Stimulated activated CD4-positive, alpha-beta T cell treated with anti-CD3 and anti-CD28 coated beads, Interleukin-15, amount 100 ng/mL, for 1 hour (primary cell): ENCODE results near the gene PCDHGA2.
"Not testable (repeated sequence)": the region's sequence is repeated elsewhere in the genome, so short reads cannot be mapped to it uniquely, and the experiment has no call there.

ENCODE experiments used
- DNase-seq, 2 donors: peaks; one replicate each; pipeline ENCODE4 v3.0.0-alpha.2; 2020; ENCODE audit warnings: low read depth in 1 of 2, low spot score in 1 of 2

PCDHGA2 gene

DNA sequence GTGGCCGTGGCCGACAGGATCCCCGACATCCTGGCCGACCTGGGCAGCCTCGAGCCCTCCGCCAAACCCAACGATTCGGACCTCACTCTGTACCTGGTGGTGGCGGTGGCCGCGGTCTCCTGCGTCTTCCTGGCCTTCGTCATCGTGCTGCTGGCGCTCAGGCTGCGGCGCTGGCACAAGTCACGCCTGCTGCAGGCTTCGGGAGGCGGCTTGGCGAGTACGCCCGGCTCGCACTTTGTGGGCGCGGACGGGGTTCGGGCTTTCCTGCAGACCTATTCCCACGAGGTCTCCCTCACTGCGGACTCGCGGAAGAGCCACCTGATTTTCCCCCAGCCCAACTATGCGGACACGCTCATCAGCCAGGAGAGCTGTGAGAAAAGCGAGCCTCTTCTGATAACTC lies 7.5 kb downstream of the PCDHGA2 start:
- DNase-seq = not testable (repeated sequence)

DNA sequence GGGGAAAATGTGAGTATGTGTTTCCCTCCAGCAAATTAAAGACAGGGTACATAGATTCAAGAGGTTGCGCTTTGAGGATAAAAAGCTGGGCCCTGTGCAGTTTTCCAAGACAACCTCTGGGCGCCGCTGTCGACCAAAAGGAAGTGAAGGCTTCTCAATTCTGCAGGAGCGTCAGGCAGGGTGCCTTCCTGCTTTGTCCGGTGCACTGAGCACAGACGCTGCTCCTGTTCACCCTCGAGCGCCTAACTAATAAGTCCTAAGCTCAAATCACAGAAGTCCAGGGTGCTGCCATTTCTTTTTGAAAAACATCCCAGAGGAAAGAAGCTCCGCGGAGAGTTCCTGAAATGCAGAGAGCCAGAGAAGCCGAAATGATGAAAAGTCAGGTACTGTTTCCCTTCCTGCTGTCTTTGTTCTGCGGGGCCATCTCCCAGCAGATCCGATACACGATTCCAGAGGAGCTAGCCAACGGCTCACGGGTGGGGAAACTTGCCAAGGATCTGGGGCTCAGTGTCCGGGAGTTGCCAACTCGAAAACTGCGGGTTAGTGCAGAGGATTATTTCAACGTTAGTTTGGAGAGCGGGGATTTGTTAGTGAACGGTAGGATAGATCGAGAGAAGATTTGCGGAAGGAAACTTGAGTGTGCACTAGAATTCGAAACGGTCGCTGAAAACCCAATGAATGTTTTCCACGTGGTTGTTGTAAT lies 11.5 kb downstream of the PCDHGA2 start, which contains the start of gene PCDHGB1:
PCDHGB1 (plus strand) TSS at position 183 of the 703 bp plus-strand sequence; CDS start at position 345, 162 bp downstream.
- DNase-seq = no peak

DNA sequence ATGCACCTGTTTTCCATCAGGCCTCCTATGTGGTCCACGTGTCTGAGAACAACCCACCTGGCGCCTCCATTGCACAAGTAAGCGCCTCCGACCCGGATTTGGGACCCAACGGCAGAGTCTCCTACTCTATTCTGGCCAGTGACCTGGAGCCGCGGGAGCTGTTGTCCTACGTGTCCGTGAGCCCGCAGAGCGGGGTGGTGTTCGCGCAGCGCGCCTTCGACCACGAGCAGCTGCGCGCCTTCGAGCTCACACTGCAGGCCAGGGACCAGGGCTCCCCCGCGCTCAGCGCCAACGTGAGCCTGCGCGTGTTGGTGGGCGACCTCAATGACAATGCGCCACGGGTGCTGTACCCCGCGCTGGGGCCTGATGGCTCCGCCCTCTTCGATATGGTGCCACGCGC lies 13.0 kb downstream of the PCDHGA2 start:
- DNase-seq = no peak

DNA sequence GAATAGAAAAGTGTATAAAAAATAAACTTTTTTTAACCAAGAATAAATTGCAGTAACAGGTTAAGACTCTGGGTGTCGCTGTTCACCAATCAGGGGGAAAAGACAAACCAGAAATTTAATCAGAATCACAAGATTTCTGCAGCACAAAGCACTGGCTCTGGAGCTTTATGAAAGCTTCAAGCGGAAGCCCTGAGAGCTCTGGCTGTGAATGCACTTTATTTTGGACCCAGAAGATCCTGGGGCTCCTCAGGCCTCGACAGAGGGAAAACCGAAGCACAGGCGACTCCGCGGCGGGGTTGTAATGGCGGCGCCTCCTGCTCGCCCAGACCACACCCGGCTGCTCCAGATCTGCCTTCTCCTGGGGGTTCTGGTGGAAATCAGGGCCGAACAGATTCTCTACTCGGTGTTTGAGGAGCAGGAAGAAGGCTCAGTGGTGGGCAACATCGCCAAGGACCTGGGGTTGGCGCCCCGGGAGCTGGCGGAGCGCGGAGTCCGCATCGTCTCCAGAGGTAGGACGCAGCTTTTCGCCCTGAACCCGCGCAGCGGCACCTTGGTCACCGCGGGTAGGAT lies 16.4 kb downstream of the PCDHGA2 start, which contains the start of gene PCDHGA4:
PCDHGA4 (plus strand) TSS at position 122 of the 570 bp plus-strand sequence; CDS start at position 209, 87 bp downstream.
- DNase-seq = no peak

DNA sequence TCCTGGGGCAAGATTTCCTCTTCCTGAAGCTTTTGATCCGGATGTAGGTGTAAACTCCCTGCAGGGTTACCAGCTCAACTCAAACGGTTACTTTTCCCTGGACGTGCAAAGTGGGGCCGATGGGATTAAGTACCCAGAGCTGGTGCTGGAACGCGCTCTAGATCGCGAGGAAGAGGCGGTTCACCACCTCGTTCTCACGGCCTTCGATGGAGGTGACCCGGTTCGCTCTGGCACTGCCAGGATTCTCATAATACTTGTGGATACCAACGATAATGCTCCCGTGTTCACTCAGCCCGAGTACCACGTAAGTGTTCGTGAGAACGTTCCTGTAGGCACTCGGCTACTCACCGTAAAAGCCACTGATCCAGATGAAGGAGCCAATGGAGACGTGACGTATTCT lies 17.1 kb downstream of the PCDHGA2 start:
- no peak for DNase-seq

DNA sequence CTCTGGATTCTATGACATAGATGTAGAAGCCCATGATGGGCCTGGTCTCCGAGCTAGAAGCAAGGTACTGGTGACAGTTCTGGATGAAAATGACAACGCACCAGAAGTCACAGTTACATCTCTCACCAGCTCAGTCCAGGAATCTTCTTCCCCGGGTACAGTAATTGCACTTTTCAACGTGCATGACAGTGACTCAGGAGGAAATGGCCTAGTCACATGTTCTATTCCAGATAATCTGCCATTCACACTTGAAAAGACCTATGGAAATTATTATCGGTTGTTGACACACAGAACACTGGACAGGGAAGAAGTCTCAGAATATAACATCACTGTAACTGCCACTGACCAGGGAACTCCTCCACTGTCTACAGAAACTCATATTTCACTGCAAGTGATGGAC lies 17.6 kb downstream of the PCDHGA2 start:
- DNase-seq = no peak

DNA sequence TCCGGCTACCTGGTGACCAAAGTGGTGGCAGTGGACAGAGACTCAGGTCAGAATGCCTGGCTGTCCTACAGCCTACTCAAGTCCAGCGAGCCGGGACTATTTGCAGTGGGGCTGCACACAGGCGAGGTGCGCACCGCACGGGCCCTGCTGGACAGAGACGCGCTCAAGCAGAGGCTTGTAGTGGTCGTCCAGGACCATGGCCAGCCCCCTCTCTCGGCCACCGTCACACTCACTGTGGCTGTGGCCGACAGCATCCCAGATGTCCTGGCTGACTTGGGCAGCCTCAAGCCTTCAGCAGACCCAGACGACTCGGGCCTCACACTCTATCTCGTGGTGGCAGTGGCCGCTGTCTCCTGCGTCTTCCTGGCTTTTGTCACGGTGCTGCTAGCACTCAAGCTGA lies 18.4 kb downstream of the PCDHGA2 start:
- no peak for DNase-seq

DNA sequence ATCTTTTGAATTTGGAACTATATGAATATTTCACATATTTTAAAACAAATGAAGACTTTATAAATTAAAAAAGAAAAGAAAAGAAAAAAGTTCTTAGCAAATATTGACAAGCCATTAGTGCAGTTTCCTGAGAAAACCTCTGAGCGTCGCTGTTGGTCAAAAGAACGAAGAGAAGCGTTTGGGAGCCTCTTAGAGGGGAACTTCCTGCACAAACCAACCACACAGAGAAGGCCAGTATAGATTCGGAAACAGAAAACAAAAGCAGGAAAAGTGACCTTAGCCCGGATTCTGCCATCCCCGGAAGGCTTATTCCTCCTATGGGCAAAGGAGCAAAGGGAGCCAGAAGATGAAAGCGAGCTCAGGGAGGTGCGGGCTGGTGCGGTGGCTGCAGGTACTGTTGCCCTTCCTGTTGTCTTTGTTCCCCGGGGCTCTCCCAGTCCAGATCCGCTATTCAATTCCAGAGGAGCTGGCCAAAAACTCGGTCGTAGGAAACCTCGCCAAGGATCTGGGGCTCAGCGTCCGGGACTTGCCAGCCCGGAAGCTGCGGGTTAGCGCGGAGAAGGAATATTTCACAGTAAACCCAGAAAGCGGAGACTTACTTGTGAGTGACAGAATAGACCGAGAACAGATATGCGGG lies 21.3 kb downstream of the PCDHGA2 start, which contains the start of gene PCDHGB2:
PCDHGB2 (plus strand) TSS at position 205 of the 637 bp plus-strand sequence; CDS start at position 347, 142 bp downstream.
- no peak for DNase-seq

DNA sequence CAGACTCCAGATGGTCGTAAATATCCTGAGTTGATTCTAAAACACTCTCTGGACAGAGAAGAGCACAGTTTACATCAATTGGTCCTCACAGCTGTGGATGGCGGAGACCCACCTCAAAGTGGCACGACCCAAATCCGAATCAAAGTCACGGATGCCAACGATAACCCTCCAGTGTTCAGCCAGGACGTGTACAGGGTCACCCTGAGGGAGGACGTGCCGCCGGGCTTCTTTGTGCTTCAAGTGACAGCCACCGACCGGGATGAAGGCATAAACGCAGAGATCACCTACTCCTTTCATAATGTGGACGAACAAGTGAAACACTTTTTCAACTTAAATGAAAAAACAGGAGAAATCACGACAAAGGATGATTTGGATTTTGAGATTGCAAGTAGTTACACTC lies 22.1 kb downstream of the PCDHGA2 start:
- no peak for DNase-seq

DNA sequence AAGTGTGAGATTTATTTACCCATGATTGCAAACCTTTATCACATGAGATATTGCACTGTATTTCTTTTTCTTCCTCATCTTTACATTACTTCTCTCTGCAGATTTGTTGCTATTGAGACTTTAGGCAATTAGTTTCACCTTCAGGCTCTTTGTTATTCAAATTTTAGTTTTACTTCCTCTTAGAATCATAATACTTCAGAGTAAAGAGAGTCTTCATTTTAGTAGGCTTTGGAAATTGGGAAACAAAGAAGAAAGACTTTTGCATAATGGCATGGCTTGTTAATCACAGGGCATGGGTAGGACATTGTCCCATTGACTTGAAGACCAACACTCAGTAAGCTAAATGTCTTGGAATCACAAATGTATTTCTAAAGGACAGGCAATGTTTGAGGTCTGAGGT lies 24.2 kb downstream of the PCDHGA2 start:
- DNase-seq = no peak

DNA sequence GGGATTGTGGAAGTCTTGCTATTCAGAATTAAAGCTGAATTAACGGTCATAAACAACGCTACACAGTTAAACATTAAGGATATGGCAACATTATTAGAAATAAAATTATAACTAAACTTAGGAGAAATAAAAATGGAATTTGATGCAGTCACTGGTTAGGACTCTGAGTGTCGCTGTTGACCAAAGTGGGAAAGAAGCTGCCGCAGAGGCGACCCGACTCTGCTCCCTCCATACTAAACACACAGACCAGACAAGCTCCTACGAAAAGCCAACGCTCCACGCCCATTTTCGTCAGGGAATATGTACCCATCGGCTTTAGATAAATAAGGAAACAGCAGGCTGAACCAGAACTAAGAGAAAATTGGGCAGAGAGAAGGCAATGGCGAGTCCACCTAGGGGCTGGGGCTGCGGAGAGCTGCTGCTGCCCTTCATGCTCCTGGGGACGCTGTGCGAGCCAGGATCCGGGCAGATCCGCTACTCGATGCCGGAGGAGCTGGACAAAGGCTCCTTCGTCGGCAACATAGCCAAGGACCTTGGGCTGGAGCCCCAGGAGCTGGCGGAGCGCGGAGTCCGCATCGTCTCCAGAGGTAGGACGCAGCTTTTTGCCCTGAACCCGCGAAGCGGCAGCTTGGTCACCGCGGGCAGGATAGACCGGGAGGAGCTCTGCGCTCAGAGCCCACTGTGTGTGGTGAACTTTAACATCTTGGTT lies 25.5 kb downstream of the PCDHGA2 start, which contains the start of gene PCDHGA5:
PCDHGA5 (plus strand) TSS at position 211 of the 709 bp plus-strand sequence; CDS start at position 380, 169 bp downstream.
- no peak for DNase-seq

DNA sequence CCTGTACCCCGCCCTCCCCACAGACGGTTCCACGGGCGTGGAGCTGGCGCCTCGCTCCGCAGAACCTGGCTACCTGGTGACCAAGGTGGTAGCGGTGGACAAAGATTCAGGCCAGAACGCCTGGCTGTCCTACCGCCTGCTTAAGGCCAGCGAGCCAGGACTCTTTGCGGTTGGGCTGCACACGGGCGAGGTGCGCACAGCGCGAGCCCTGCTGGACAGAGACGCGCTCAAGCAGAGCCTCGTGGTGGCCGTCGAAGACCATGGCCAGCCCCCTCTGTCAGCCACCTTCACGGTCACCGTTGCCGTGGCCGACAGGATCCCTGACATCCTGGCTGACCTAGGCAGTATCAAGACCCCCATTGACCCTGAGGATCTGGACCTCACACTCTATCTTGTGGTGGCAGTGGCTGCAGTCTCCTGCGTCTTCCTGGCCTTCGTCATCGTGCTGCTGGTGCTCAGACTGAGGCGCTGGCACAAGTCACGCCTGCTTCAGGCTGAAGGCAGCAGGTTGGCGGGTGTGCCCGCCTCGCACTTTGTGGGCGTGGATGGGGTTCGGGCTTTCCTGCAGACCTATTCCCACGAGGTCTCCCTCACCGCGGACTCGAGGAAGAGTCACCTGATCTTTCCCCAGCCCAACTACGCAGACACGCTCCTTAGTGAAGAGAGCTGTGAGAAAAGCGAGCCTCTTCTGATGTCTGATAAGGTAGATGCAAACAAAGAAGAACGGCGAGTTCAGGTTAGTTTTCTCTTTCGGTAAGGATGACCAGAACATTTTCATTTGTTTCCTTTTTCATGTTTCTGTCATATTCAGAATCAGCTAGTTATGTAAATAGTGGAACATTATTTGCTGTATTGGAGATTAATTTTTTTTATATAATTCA lies 27.7 kb downstream of the PCDHGA2 start:
- DNase-seq = no peak

DNA sequence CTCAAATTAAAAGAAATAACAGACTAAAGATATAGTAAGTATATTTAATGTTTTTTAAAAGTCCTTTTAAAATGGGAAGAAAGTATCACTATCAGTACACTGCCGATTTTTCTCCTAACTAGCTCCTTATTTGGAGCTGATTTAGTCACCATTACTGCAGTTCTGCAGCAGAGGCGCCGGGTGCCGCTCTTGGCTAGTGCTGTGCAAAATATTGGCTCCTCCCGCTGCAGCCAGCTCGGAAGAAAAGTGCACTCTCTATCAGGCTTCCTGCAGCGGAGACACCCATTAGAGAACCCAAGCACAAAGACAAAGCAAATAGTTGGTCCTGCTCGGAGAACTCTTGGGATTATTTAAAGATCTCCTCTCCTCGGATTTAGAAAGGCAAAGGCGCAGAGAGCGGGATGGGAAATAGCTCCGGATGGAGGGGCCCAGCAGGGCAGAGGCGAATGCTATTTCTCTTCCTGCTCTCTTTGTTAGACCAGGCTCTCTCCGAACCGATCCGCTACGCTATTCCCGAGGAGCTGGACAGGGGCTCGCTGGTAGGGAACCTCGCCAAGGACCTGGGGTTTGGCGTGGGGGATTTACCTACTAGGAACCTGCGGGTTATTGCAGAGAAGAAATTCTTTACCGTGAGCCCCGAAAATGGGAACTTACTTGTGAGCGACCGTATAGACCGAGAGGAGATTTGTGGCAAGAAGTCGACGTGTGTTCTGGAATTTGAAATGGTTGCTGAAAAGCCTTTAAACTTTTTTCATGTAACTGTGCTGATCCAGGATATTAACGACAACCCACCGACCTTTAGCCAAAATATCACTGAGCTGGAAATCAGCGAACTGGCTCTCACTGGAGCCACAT lies 31.7 kb downstream of the PCDHGA2 start, which contains the start of gene PCDHGB3:
PCDHGB3 (plus strand) TSS at position 249 of the 855 bp plus-strand sequence; CDS start at position 402, 153 bp downstream.
- no peak for DNase-seq

DNA sequence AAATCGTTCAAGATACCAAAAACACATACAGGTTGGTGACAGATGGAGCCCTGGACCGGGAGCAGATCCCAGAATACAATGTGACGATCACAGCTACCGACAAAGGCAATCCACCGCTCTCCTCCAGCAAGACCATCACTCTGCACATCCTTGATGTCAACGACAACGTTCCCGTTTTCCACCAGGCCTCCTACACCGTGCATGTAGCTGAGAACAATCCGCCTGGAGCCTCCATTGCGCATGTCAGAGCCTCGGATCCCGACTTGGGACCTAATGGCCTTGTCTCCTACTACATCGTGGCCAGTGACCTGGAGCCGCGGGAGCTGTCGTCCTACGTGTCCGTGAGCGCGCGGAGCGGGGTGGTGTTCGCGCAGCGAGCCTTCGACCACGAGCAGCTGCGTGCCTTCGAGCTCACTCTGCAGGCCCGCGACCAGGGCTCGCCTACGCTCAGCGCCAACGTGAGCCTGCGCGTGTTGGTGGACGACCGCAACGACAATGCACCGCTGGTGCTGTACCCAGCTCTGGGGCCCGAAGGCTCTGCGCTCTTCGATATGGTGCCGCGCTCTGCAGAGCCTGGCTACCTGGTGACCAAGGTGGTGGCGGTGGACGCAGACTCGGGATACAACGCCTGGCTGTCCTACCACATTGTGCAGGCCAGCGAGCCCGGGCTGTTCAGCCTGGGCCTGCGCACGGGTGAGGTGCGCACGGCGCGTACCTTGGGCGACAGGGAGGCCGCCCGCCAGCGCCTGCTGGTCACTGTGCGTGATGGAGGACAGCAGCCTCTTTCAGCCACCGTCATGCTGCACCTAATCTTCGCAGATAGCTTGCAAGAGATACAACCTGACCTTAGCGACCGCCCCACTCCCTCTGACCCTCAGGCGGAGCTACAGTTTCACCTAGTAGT lies 33.3 kb downstream of the PCDHGA2 start:
- no peak for DNase-seq

DNA sequence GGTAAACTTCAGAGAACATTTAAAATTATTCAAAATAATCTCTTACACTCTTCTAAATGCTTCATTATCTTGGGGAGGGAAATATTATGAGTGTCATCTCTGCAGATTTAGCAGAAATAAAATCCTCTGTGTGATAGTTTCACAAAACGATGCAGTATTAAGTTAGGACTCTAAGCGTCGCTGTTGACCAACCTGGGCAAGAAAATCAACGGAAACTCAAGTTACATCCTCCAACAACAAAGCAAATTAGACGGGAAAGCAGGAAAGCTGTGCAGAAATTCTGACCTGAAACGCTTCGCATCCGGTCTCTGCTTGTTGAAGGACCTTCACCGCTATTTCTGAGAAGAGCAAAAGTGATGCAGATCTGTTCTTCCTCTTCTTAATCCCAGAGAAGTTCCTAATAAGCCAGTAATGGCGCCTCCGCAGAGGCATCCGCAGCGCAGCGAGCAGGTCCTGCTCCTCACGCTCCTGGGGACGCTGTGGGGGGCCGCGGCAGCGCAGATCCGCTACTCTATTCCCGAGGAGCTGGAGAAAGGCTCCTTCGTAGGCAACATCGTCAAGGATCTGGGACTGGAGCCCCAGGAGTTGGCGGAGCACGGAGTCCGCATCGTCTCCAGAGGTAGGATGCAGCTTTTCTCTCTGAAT lies 35.2 kb downstream of the PCDHGA2 start, which contains the start of gene PCDHGA6:
PCDHGA6 (plus strand) TSS at position 219 of the 645 bp plus-strand sequence; CDS start at position 412, 193 bp downstream.
- DNase-seq = no peak

DNA sequence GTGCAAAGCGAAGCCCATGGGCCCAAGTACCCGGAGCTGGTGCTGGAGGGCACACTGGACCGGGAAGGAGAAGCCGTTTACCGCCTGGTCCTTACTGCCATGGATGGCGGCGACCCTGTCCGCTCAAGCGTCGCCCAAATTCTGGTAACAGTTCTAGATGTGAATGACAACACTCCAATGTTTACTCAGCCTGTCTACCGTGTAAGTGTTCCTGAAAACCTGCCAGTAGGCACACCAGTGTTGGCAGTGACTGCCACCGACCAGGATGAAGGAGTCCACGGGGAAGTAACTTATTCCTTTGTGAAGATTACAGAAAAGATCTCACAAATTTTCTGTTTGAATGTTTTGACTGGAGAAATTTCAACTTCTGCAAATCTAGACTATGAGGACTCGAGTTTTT lies 36.1 kb downstream of the PCDHGA2 start:
- no peak for DNase-seq

DNA sequence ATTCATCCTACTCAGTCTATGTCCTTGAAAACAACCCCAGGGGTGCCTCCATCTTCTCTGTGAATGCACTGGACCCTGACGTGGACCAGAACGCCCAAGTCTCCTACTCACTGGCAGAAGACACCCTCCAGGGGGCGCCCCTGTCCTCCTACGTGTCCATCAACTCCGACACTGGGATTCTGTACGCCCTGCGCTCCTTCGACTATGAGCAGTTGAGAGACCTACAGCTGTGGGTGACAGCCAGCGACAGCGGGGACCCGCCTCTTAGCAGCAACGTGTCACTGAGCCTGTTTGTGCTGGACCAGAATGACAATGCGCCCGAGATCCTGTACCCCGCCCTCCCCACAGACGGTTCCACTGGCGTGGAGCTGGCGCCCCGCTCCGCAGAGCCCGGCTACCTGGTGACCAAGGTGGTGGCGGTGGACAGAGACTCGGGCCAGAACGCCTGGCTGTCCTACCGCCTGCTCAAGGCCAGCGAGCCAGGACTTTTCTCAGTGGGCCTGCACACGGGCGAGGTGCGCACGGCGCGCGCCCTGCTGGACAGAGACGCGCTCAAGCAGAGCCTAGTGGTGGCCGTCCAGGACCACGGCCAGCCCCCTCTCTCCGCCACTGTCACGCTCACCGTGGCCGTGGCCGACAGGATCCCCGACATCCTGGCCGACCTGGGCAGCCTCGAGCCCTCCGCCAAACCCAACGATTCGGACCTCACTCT lies 37.0 kb downstream of the PCDHGA2 start:
- not testable (repeated sequence) for DNase-seq
